Hematopoietic multipotent progenitor cell treated with erythropoietin and hydrocortisone succinate and interleukin-3 and kit ligand, for 15 days (in vitro differentiated cells): ENCODE results near the gene HMG20B.
"Not testable (repeated sequence)": the region's sequence is repeated elsewhere in the genome, so short reads cannot be mapped to it uniquely, and the experiment has no call there.

Experiments
- DNase-seq: peaks from one replicate; pipeline ENCODE4 v3.0.0-alpha.2; 2015; ENCODE audit warnings: low spot score

Gene HMG20B

GRCh38 chr19:3584036-3584802 is 11.5 kb downstream of the HMG20B start:
- not testable (repeated sequence) for DNase-seq

GRCh38 chr19:3585301-3586126 is 12.8 kb downstream of the HMG20B start, which contains the start of gene GIPC3:
Gene GIPC3 (plus strand): TSS chr19:3585478. CDS start chr19:3585598, 120 bp downstream.
- DNase-seq: no peak

GRCh38 chr19:3586127-3586626 is 13.4 kb downstream of the HMG20B start:
- no peak for DNase-seq

- no peak for DNase-seq
Measured at GRCh38 chr19:3586707-3587346, 14.1 kb downstream of the HMG20B start.

GRCh38 chr19:3589439-3589838 is 16.7 kb downstream of the HMG20B start:
- no peak for DNase-seq

- no peak for DNase-seq
Measured at GRCh38 chr19:3589949-3590348, 17.2 kb downstream of the HMG20B start.

GRCh38 chr19:3590991-3591659 is 18.4 kb downstream of the HMG20B start:
- no peak for DNase-seq

DNA sequence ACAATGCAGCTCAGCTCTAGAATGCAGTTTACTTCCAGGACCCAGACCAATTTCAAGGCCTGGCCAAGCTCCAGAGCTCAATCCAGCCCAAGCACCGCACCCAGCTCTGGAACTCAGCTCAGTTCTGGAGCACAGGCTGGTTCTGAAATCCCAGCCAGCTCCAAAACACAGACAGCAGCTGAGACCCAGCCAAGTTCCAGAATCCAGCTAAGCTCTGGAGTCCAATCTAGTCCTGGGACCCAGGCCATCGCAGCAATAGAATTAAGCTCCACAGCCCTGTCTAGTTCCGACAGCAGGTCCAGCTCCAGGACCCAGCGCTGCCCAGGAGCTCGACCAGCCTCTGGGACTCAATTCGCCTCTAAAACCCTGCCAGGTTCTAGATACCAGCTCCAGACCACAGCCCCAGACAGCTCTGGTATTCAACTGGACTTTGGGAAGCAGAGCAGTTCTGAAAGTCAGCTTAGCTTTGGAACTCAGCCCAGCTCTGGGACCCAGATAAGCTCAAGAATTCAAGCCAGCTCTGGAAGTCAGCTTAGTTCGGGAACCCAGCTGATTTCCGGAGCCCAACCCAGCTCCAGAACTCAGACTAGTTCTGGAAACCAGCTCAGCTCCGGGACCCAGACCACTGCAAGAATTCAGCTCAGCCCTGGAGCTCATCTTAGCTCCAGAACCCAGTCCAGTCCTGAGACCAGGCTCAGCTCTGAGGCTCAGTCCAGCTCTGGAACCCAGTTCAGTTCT is 19.3 kb downstream of the HMG20B start:
- no peak for DNase-seq

DNA sequence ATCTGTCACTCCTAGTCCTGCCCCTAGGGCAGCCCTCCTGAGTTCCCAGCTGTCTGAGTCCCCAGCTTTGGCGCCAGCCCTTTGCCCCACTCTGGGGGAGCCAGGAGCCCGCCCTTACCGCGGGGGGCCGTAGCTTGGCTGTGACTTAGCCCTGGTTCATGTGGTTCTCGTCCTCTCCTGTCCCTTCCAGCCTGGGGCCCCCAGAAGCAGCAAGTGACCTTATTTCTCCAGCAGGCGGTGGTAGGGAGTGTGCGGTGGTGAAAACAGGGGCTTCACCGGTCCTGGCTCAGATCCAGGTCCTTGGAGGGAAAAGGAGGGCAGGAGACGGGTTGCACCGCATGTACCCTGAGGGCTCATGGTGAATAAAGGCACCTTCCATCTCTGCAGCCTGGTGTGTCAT is 20.4 kb downstream of the HMG20B start:
- DNase-seq: no peak

GRCh38 chr19:3595521-3596061 is 22.8 kb downstream of the HMG20B start:
- DNase-seq: no peak

- no peak for DNase-seq
Measured at GRCh38 chr19:3599776-3600187, 27.0 kb downstream of the HMG20B start.

DNA sequence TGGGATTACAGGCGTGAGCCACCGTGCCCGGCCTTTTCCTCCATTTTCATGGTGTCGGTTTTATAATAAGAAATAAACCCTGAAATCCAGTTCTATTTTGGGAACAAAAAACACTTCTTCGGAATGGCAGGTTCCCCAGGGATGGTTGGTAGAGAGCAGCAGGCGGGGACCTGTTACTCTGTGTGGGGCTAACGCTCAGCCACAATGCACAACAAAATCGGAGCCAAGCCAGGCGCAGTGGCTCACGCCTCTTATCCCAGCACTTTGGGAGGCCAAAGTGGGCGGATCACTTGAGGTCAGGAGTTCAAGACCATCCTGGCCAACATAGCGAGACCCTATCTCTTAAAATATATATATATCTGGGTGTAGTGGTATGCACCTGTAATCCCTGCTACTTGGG is 28.3 kb downstream of the HMG20B start:
- no peak for DNase-seq

DNA sequence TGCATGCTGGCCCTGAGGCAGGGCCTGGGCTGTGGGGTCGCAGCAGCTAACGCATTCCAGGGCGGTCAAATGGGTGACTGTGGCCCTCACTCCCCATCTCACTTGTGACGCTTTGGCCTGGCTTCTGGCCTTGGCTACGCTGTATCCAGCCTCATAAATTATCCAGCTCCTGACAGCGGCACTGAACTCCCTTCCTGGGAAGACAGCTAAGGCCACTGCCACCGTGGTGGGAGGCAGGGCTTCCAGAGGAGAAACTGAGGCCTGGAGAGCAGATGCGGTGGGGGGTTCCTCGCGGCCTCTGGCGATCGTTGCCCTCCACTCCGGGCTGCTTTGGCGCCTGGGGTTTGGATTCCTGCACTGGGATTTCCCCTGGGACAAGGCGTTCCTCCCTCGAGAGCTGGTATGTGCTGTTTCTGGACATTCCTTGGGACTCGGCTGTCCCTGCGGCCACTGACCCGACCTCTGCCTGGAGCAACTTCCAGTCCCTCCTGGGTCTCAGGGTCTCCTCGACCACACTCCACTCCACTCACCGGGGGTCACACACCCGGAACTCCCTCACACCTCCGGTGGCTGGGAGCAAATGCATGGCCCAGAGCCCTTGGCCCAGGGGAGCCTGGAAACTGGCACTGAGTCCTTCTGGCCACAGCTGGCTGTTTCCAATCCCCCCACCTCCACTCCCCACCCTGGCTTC is 30.5 kb downstream of the HMG20B start:
- DNase-seq: no peak

- no peak for DNase-seq
Measured at GRCh38 chr19:3604227-3604986, 31.7 kb downstream of the HMG20B start.

- no peak for DNase-seq
Measured at GRCh38 chr19:3604987-3605343, 32.2 kb downstream of the HMG20B start.

DNA sequence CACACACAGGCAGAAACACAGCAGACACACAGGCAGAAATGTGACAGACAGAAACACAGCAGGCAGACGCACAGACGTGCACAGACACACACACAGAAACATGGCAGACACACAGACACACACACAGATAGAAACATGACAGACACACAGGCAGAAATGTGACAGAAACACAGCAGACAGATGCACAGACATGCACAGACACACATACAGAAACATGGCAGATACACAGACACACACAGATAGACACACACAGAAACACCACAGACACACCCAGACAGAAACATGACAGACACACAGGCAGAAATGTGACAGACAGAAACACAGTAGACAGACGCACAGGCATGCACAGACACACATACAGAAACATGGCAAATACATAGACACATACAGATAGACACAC is 32.6 kb downstream of the HMG20B start:
- no peak for DNase-seq

DNA sequence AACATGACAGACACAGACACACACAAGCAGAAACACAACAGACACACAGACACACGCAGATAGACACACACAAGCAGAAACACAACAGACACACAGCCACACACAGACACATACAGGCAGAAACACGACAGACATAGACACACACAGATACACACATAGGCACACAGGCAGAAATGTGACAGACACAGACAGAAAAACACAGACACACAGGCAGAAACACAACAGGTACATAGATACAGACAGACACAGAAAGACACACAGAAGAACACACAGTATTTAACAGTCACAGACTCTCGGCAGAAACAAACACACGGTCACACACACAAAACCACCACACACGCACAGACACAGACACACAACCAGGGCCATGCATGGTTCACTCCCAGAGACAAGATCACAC is 33.0 kb downstream of the HMG20B start:
- no peak for DNase-seq

GRCh38 chr19:3606174-3606689 is 33.5 kb downstream of the HMG20B start:
- DNase-seq: no peak

DNA sequence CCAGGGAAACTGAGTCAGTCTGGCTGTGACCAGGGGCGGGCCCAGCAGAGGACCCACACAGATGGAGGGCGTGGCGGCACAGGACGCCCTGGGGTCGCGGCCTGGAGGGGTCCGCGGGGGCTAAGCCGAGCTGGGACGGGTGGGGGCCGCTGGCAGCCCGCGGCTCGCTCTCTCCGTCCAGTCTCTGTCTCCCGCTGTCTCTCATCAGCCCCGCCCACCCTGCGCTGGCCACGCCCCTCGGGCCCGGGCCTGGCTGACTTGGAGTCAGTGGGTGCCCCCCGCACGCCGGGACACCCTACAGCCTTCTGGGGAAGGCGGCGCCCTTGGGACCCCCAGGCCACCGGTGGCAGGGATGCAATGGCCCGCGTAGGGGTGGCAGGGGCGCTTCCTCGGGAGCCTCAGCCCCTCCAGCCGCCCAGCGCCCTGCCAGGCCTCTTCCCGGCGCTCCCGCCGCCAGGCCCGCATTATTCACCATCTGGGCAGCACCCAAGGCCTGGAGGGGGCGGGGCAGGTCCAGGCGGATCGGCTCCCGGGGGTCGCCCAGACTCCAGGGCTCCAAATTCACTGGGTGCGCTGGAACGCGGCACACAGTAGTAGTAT is 34.0 kb downstream of the HMG20B start, which contains the start of gene TBXA2R:
Gene TBXA2R, minus strand, starts transcription at position 186 of the 600 bp plus-strand sequence. CDS start 6,241 bp downstream, outside the sequence.
- DNase-seq: peak; percentile 7
